Epithelial cell of esophagus (primary cell): ENCODE data around the gene SSNA1.

Experiments used
- DNase-seq: peaks from one replicate; pipeline ENCODE4 v3.0.0; 2010; ENCODE audit warnings: low read depth
- H3K4me3 ChIP-seq: 2 replicates; pipeline ENCODE4 v1.5.1; 2011; ENCODE audit warnings: mild to moderate bottlenecking, low read length, control low read depth
- TF ChIP-seq, protein P1 (sequence below): IDR thresholded peaks from 2 replicates; pipeline ENCODE4 v1.5.1; 2011; ENCODE audit warnings: low read depth, mild to moderate bottlenecking, low read length, control low read depth, inconsistent platforms; ENCODE audit not compliant: insufficient read depth; ENCODE audit errors: missing control alignments

SSNA1 gene

GRCh38 chr9:137187386-137187785 is 1.1 kb upstream of the SSNA1 start:
- DNase-seq: no peak
- peak overlapping the region; percentile 94 for H3K4me3 ChIP-seq
- TF ChIP-seq, protein P1, sequence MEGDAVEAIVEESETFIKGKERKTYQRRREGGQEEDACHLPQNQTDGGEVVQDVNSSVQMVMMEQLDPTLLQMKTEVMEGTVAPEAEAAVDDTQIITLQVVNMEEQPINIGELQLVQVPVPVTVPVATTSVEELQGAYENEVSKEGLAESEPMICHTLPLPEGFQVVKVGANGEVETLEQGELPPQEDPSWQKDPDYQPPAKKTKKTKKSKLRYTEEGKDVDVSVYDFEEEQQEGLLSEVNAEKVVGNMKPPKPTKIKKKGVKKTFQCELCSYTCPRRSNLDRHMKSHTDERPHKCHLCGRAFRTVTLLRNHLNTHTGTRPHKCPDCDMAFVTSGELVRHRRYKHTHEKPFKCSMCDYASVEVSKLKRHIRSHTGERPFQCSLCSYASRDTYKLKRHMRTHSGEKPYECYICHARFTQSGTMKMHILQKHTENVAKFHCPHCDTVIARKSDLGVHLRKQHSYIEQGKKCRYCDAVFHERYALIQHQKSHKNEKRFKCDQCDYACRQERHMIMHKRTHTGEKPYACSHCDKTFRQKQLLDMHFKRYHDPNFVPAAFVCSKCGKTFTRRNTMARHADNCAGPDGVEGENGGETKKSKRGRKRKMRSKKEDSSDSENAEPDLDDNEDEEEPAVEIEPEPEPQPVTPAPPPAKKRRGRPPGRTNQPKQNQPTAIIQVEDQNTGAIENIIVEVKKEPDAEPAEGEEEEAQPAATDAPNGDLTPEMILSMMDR: no peak

- TF ChIP-seq, protein P1: no peak
- H3K4me3 ChIP-seq: peak overlapping the region; percentile 94
Measured at GRCh38 chr9:137188086-137188489, 388 bp upstream of the SSNA1 start.

GRCh38 chr9:137189297-137190295 is 1.1 kb downstream of the SSNA1 start:
- TF ChIP-seq, protein P1: no peak
- H3K4me3 ChIP-seq: peak overlapping the region; percentile 94
- DNase-seq: no peak

More at GRCh38 chr9:137188086-137188489, 388 bp upstream of the SSNA1 start:
- DNase-seq: no peak

DNA sequence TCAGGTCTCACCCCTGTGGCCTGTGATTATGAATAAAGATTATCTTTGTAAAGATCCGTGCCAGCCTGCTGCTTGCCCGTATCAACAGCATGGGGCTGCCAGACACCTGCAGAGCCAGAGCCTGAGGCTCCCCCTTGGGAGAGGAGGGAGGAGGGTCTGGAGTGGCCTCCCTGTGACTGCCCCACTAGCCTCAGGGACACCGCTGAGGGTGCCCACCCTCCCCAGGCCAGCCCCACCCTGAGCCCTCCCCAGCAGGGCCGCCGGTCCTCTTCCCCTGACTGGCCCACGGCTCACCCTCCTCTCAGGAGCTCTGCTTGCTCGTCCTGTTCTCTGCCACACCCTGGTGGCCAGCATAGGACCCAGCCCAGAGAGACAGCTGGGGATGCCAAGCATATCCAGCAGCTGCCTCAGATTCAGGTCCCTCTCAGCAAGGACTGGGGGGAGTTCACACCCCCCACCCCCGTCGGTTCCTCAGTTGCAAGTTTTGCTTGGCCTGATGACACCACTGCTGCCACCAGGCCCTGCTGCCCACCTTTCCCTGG is 1.9 kb downstream of the SSNA1 start:
- H3K4me3 ChIP-seq: no peak overlapping the region
- DNase-seq: peak; percentile 27
- TF ChIP-seq, protein P1: peak; percentile 41

DNA sequence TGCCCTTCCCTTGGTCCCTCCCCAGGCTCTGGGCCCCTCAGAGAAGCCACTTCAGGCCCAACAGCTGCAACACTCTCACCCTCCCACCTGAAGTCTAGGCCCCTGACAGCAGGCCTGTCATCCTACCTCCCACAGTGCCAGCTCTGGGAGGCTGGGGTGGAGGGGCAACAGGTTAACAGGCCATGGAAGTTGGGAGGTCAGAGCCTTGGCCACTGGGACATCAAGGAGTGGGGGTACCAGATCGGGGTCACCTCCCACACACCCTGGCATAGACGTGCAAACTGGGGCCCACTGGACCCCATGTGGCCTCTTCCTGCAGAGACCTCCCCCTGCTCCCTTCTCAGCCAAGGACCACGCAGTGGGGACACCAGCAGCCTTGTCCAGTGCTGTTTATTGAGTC is 2.8 kb downstream of the SSNA1 start:
- H3K4me3 ChIP-seq: no peak overlapping the region
- DNase-seq: no peak
- TF ChIP-seq, protein P1: no peak

DNA sequence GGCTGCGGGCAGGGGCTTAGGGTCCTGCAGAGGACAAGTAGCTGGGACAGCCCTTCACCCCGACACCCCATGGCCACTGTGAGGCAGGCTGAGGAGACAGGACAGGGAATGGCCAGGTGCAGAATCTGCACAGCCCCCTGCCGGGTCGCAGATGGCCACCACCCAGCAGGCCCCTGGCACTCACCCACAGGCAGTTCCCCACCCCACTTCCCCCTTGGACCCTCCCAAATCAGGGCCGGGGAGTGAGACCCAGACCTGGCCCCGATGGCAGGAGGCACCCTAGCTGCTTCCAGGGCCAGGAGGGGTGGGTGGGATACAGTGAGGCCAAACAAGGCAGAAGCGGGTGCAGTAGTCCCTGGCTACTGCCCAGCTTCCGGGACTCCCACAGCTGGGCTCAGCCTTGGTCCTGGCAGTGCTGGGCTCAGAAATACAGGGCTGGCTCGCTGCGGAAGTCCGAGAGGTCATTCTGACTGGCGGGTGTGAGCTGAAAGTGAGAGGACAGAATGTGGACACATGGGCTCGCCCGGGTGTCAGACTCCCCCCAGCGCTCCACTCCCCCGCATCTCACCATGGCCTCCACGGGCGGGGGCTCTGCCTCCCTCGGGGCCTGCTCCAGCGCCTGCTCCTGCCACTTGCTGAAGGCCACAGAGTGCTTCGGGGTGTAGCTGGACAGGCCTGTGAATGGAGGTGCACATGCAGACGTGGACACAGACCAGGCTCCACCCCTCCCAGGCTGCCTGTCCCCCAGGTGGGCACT is 3.4 kb downstream of the SSNA1 start:
- no peak overlapping the region for H3K4me3 ChIP-seq
- TF ChIP-seq, protein P1: no peak
- no peak for DNase-seq
